GM10847 (cell line): ENCODE data around the gene LMBR1L.

Source experiments
- POLR2A ChIP-seq: IDR thresholded peaks from 2 replicates; pipeline ENCODE4 v1.6.1; 2011; ENCODE audit not compliant: insufficient read length; ENCODE audit errors: extremely low read depth

The LMBR1L gene

DNA sequence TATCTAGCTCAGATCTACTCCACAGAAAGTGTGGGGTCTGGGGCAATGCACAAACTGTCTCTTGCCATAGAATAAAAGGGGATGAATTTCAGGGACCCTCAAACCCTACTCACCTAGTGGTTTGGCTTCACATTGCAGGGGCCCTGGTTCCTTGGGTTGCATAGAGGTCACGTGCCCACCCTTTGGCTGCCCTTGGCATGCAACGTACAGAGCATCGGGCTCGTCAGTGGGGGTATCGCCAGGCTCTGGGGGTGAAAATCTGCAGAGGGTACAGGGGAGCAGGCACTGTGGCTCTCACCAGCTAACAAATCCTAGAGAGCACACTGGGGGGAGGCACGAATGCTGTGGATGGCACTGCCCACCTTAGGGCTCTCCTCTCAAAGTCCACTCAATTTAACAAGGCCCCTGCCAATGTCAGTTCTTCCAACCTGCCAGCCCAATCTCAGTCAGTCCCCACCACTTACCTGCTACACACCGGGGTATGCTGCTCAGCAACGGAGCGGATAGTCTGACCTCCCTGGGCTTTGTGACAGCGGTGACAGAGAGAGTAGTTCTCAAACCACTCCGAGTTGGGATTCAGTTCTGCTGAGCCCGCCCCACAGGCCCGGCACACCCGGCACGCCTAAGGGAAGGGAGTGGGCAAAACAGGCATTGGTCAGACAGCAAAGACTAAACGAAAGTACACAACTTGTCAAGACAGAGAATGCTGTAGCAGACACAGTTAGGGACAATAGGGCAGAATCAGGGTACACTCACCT, 58.0 kb downstream of the LMBR1L start:
- TF ChIP-seq POLR2A, result no peak

DNA sequence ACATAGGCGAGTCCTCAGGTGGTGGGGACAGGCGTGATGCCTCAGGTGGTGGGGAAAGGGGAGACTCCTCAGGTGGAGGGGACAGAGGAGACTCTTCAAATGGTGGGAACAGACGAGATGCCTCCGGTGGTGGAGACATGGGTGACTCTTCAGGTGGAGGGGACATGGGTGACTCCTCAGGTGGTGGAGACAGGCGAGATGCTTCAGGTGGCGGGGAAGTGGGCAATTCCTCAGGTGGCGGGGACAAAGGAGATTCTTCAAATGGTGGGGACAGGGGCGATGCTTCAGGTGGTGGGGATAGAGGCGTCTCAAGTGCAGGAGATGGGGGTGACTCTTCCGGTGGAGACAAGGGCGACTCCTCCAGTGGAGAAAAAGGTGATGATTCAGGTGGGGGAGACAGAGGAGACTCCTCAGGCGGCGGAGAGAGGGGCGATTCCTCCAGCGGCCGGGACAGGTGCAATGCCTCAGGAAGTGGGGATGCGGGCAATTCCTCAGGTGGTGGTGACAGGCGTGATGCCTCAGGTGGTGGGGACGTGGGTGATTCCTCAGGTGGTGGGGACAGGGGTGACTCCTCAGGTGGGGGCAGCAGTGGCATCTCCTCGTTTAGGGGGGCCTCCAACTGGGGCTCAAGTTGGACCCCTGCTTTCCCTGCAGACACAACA, 58.7 kb downstream of the LMBR1L start:
- TF ChIP-seq POLR2A, result no peak

DNA sequence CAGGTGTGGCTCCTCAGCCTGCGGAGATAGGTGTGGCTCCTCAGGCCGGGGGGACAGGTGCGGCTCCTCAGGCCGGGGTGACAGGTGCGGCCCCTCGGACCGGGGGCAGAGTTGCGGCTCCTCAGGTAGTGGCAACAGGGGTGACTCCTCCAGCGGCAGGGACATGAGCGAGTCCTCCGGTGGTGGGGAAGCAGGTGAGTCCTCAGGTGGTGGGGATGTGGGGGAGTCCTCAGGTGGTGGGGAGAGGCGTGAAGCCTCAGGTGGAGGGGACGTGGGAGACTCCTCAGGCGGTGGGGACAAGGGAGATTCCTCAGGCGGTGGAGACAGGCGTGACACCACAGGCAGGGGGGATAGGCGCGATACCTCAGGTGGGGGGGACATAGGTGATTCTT, 59.3 kb downstream of the LMBR1L start:
- no peak for TF ChIP-seq POLR2A

DNA sequence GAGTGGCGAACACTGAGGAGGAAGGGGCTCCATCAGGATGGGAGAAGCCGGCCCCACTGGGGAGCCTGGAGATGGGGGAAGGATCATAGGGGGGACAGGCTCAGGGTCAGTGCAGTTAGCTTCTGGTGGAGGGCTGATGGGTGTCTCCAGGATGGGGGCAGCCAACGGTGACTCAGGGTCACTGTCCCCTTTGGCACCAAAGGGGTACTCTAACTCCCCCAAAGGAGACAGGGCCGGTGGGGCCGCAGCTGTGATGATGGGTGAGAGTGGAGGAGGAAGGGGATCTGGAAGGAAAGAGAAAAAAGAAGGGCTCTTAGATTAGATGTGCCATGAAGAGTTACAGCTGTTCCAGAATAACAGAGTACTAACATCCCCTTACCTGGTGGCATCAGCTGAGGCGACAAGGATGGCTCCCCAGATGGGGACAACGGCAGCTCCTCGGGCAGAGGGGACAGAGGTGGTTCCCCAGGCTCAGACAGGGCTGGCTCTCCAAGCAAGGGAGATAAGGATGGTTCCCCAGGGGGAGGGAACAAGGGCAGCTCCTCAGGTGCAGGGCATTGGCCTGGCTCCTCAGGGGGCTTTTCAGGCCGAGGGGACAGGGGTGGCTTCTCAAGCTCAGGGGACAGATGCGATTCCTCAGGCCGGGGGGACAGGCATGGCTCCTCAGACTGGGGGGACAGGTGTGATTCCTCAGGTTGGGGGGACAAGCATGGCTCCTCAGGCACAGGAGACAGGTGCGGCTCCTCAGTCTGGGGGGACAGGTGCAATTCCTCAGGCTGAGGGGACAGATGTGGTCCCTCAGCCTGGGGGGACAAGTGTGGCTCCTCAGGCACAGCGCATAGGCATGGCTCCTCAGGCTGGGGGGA, 59.9 kb downstream of the LMBR1L start:
- no peak for TF ChIP-seq POLR2A

DNA sequence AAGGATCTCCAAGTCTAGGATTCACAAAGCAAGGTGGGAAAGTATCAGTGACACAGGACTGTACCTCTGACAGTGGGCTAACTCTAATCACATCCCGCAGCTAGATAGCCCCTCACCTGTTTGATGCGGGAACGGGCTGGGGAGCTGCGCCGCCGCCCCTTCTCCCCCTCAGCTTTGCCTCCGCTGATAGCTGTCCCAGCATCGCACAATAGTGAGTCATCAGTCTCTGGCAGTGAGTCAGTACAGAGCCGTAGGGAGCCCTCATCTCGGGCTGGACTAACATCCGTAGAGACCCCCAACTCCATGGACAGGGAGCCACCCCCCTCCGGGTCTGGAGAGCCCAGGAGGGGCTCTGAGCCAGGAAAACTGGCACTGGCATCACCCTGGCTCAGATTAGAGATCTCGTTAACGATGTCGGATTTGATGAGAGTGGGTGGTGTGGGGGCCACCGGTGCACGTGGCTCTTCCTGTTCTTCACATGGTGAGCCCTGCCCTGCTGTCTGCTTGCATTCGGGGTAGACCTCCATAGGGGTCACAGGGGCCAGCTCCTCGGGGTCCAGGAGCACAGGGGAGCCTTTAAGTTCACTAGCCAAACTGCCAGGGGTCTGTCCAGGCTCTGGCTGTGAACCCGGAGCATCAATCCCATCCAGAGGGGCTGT, 61.0 kb downstream of the LMBR1L start:
- TF ChIP-seq POLR2A, result no peak

DNA sequence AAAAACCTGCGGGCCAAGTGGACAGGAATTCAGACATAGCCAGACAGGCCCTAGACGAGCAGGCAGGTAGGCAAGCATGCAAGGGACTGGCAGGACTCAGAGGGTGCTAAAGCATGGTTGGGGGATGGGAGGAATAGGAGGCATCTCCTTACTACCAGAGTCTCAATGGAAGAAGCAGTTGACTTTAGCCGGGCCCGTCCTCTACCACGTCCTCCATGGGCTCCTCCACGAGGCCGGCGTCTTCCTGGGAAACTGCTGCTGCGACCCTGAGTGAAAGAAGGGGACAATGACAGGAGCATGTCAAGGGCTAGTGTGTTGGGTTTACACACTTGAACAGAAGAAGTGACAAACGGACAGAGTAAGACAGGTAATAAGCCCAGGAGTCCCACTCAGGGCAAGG, 61.7 kb downstream of the LMBR1L start:
- no peak for TF ChIP-seq POLR2A
